ENCODE data around the gene TLR4. TPM values are rescaled to one million over a fixed set of nuclear protein-coding genes. Genes with fewer than 3 reads are reported as not detected.

The TLR4 gene
- total and polyA plus RNA-seq, 2 of the 4 experiments (the other 2 are of a cell fraction) = under 0.01 TPM; not detected in 1

GRCh38 chr9:117720555-117720954 lies 16.4 kb downstream of the TLR4 start:
- Histone ChIP-seq H2AK5ac (ENCODE audit: low read depth, low read length) (no peak overlapping the region), H3K4me3 (ENCODE audit: insufficient read depth, low read depth, low read length) (no peak overlapping the region), H3K36me3 (ENCODE audit: control insufficient read depth, insufficient read depth, low read length) (no peaks in the 10 kb centered on the region), H3K56ac (ENCODE audit: extremely low read depth, insufficient read depth, low read length) (no peak overlapping the region), H4K5ac (ENCODE audit: low read depth, low read length) (no peak overlapping the region), H4K8ac (ENCODE audit: low read depth in 2 of 2, low read length in 2 of 2) (no peak overlapping the region), H2BK20ac (ENCODE audit: low read depth, low read length) (no peak overlapping the region), H3K18ac (ENCODE audit: low read depth, low read length) (no peak overlapping the region), H4K91ac (ENCODE audit: insufficient read depth, low read depth, low read length) (no peak overlapping the region), H2AFZ (replicated peaks; ENCODE audit: low read length, poor library complexity) (no peak overlapping the region), H2BK5ac (ENCODE audit: low read depth, low read length, poor library complexity, severe bottlenecking) (no peak overlapping the region), H4K20me1 (ENCODE audit: insufficient read depth, low read length) (no peaks in the 10 kb centered on the region), H3K27ac (ENCODE audit: insufficient read depth, low read length) (no peak overlapping the region), H3K9me3 (ENCODE audit: control insufficient read depth, insufficient read depth, low read length) (peaks cover 10% of the 10 kb centered on the region), H3K27me3 (ENCODE audit: control insufficient read depth, insufficient read depth, low read length) (no peaks in the 10 kb centered on the region), H2AK9ac (replicated peaks; ENCODE audit: low read depth, low read length, poor library complexity) (no peak overlapping the region), H3K4ac (ENCODE audit: low read depth, low read length) (no peak overlapping the region), H2BK15ac (ENCODE audit: low read depth, low read length) (no peak overlapping the region), H3K14ac (replicated peaks; ENCODE audit: low read depth, low read length) (no peak overlapping the region), H3K79me1 (ENCODE audit: low read depth in 1 of 2, low read length in 2 of 2) (no peaks in the 10 kb centered on the region), H3K4me1 (ENCODE audit: control insufficient read depth, insufficient read depth, low read length) (no peaks in the 10 kb centered on the region), H3K9me1 (ENCODE audit: insufficient read depth, low read length) (no peaks in the 10 kb centered on the region), H3K4me2 (ENCODE audit: low read depth, low read length) (no peak overlapping the region), H3K9ac (ENCODE audit: low read depth, low read length) (no peak overlapping the region), H3K23ac (ENCODE audit: low read depth, low read length) (no peak overlapping the region), H2BK120ac (ENCODE audit: low read depth, low read length) (no peak overlapping the region)
- no CpG with 5 or more reads among the region's 5 CpGs for WGBS, 2 experiments (ENCODE audit: extremely low coverage in 2 of 2, insufficient read length in 1 of 2)
- POLR2A ChIA-PET (ENCODE audit: unreplicated experiment) = no interaction called here
- TF ChIP-seq CEBPB (IDR thresholded peaks at IDR 0.05; ENCODE audit: low read depth, low read length) = no peak
- no peak for TF ChIP-seq MAZ (IDR thresholded peaks at IDR 0.05; ENCODE audit: borderline replicate concordance, low read depth, low read length)
- no peak for TF ChIP-seq RAD21 (IDR thresholded peaks at IDR 0.05; ENCODE audit: low read length)
- TF ChIP-seq MAFK (IDR thresholded peaks at IDR 0.05; ENCODE audit: low read depth, low read length) = no peak
- TF ChIP-seq FOS (IDR thresholded peaks at IDR 0.05; ENCODE audit: low read depth, low read length) = no peak
- TF ChIP-seq POLR2A (IDR thresholded peaks at IDR 0.05; ENCODE audit: low read depth, low read length) = no peak
- TF ChIP-seq, protein P1, sequence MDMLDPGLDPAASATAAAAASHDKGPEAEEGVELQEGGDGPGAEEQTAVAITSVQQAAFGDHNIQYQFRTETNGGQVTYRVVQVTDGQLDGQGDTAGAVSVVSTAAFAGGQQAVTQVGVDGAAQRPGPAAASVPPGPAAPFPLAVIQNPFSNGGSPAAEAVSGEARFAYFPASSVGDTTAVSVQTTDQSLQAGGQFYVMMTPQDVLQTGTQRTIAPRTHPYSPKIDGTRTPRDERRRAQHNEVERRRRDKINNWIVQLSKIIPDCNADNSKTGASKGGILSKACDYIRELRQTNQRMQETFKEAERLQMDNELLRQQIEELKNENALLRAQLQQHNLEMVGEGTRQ (IDR thresholded peaks at IDR 0.05; ENCODE audit: low read depth, low read length) = no peak
- no peak for TF ChIP-seq CHD1 (IDR thresholded peaks at IDR 0.05; ENCODE audit: low read depth, low read length)
- TF ChIP-seq RFX5 (IDR thresholded peaks at IDR 0.05; ENCODE audit: low read depth, low read length) = no peak
- no peak for TF ChIP-seq NFE2L2 (IDR thresholded peaks at IDR 0.05; ENCODE audit: low read depth, low read length)
- TF ChIP-seq, protein P2, sequence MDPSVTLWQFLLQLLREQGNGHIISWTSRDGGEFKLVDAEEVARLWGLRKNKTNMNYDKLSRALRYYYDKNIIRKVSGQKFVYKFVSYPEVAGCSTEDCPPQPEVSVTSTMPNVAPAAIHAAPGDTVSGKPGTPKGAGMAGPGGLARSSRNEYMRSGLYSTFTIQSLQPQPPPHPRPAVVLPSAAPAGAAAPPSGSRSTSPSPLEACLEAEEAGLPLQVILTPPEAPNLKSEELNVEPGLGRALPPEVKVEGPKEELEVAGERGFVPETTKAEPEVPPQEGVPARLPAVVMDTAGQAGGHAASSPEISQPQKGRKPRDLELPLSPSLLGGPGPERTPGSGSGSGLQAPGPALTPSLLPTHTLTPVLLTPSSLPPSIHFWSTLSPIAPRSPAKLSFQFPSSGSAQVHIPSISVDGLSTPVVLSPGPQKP (IDR thresholded peaks at IDR 0.05; ENCODE audit: borderline replicate concordance, low read depth, low read length) = no peak
- TF ChIP-seq, protein P3, sequence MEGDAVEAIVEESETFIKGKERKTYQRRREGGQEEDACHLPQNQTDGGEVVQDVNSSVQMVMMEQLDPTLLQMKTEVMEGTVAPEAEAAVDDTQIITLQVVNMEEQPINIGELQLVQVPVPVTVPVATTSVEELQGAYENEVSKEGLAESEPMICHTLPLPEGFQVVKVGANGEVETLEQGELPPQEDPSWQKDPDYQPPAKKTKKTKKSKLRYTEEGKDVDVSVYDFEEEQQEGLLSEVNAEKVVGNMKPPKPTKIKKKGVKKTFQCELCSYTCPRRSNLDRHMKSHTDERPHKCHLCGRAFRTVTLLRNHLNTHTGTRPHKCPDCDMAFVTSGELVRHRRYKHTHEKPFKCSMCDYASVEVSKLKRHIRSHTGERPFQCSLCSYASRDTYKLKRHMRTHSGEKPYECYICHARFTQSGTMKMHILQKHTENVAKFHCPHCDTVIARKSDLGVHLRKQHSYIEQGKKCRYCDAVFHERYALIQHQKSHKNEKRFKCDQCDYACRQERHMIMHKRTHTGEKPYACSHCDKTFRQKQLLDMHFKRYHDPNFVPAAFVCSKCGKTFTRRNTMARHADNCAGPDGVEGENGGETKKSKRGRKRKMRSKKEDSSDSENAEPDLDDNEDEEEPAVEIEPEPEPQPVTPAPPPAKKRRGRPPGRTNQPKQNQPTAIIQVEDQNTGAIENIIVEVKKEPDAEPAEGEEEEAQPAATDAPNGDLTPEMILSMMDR (conservative IDR thresholded peaks at IDR 0.05; ENCODE audit: low read depth, low read length) = no peak
- no peak for TF ChIP-seq SMC3 (IDR thresholded peaks at IDR 0.05; ENCODE audit: low read depth, low read length)
- no peak for TF ChIP-seq MXI1 (IDR thresholded peaks at IDR 0.05; ENCODE audit: borderline replicate concordance, low read depth, low read length)
- TF ChIP-seq RCOR1 (IDR thresholded peaks at IDR 0.05; ENCODE audit: insufficient replicate concordance, low read length) = no peak
- no peak for TF ChIP-seq BHLHE40 (IDR thresholded peaks at IDR 0.05; ENCODE audit: low read depth, low read length)
- no TSS peak for BruUV-seq (replicated peaks)
- intact Hi-C loops (cut with micrococcal nuclease) = no loop called here
- CTCF ChIA-PET = no interaction called here
- ATAC-seq (ENCODE audit: low read depth) = no peak
- DNase-seq = no peak
- dilution Hi-C loops (cut with HindIII; ENCODE audit: low sequenced_read_pairs, unreplicated experiment) = no loop called here
- in situ Hi-C loops (cut with MboI; ENCODE audit: low sequenced_read_pairs) = no loop called here
